SK-N-SH treated with all-trans-retinoic acid at 6 μM for 48 hours (cell line): ENCODE results near the gene OXTR.

Experiments used
- CREB5 ChIP-seq: fragments of 250-450 bp; sonication (Bioruptor Pico); IDR thresholded peaks from 2 replicates; pipeline ENCODE4 v1.5.1; 2020; ENCODE audit warnings: low read depth, mild to moderate bottlenecking, moderate library complexity
- ISL1 ChIP-seq: fragments of 250-450 bp; sonication (Bioruptor Pico); IDR thresholded peaks from 2 replicates; pipeline ENCODE4 v2.1.2; 2022; ENCODE audit warnings: mild to moderate bottlenecking, moderate library complexity
- PATZ1 ChIP-seq: fragments of 250-450 bp; sonication (Bioruptor Pico); IDR thresholded peaks from 2 replicates; pipeline ENCODE4 v1.8.0; 2020; ENCODE audit warnings: mild to moderate bottlenecking, moderate library complexity, borderline replicate concordance
- POU6F1 ChIP-seq: fragments of 250-450 bp; sonication (Bioruptor Pico); IDR thresholded peaks from 2 replicates; pipeline ENCODE4 v1.8.0; 2021; ENCODE audit warnings: low read depth, mild to moderate bottlenecking, moderate library complexity, borderline replicate concordance
- RARB ChIP-seq: fragments of 250-450 bp; sonication (Bioruptor Pico); IDR thresholded peaks from 2 replicates; pipeline ENCODE4 v1.8.0; 2021; ENCODE audit warnings: mild to moderate bottlenecking, moderate library complexity
- TOX ChIP-seq: fragments of 250-450 bp; sonication (Bioruptor Pico); IDR thresholded peaks from 2 replicates; pipeline ENCODE4 v1.8.0; 2021; ENCODE audit warnings: mild to moderate bottlenecking, moderate library complexity, borderline replicate concordance
- ZC3H10 ChIP-seq: fragments of 250-450 bp; sonication (Bioruptor Pico); IDR thresholded peaks from 2 replicates; pipeline ENCODE4 v1.5.1; 2021; ENCODE audit warnings: mild to moderate bottlenecking, moderate library complexity

GRCh38 chr3:8793242-8793641, 23.8 kb upstream of the OXTR start:
- no peak for TF ChIP-seq CREB5
- no peak for TF ChIP-seq RARB (CRISPR knock-in tag)
- TF ChIP-seq PATZ1 (CRISPR knock-in tag): no peak
- no peak for TF ChIP-seq ISL1 (CRISPR knock-in tag)
- TF ChIP-seq POU6F1 (CRISPR knock-in tag): no peak
- no peak for TF ChIP-seq ZC3H10 (CRISPR knock-in tag)
- TF ChIP-seq TOX (CRISPR knock-in tag): no peak
